ENCODE measurements around the gene RBM19. TPM values are rescaled to one million over a fixed set of nuclear protein-coding genes. Genes with fewer than 3 reads are reported as not detected.

The RBM19 gene
- total RNA-seq, 1 experiment from 2014 or later = 35.7 TPM

- no peak for DNase-seq
- Mint-ChIP-seq H3K27ac (ENCODE audit: unreplicated experiment) (no peak overlapping the region), H3K36me3 (ENCODE audit: insufficient read depth, unreplicated experiment) (peaks cover 2% of the 10 kb centered on the region), H3K4me3 (ENCODE audit: unreplicated experiment) (no peak overlapping the region), H3K27me3 (ENCODE audit: insufficient read depth, unreplicated experiment) (no peaks in the 10 kb centered on the region), H3K9me3 (ENCODE audit: unreplicated experiment) (no peaks in the 10 kb centered on the region), H3K4me1 (ENCODE audit: low read depth, unreplicated experiment) (no peaks in the 10 kb centered on the region)
- peaks cover 1% of the 10 kb centered on the region; the same call in 1 of the 2 replicates for H3K36me3 ChIP-seq (ENCODE audit: control insufficient read depth, insufficient read depth, low read length)
- H3K4me1 ChIP-seq = no peaks in the 10 kb centered on the region
- ChIA-PET POLR2A (no interaction called here), CTCF (no interaction called here)
- intact Hi-C loops (cut with micrococcal nuclease; ENCODE audit: unreplicated experiment) = no loop called here
- H3K4me3 ChIP-seq (ENCODE audit: low read depth, low read length) = no peak overlapping the region
- H3K9me3 ChIP-seq = no peaks in the 10 kb centered on the region
- H3K27me3 ChIP-seq (replicated peaks; ENCODE audit: control insufficient read depth, insufficient read depth, low read length) = no peaks in the 10 kb centered on the region
- no peak for TF ChIP-seq CTCF (IDR thresholded peaks at IDR 0.05; ENCODE audit: insufficient read depth in 1 of 2, low read depth in 1 of 2, low read length in 1 of 2, severe bottlenecking in 1 of 2, unreplicated experiment in 1 of 2)
- no TSS peak for BruUV-seq (replicated peaks)
These were observed 46.3 kb downstream of the RBM19 start for GRCh38 chr12:113919791-113920190.

- no peak overlapping the region for H3K4me3 Mint-ChIP-seq (ENCODE audit: unreplicated experiment)
- no peak for TF ChIP-seq CTCF (IDR thresholded peaks at IDR 0.05; ENCODE audit: insufficient read depth in 1 of 2, low read depth in 1 of 2, low read length in 1 of 2, severe bottlenecking in 1 of 2, unreplicated experiment in 1 of 2)
- BruUV-seq (replicated peaks) = no TSS peak
- ChIA-PET POLR2A (no interaction called here), CTCF (no interaction called here)
- Histone ChIP-seq H3K9me3 (no peaks in the 10 kb centered on the region), H3K4me3 (ENCODE audit: low read depth, low read length) (no peak overlapping the region), H3K27me3 (replicated peaks; ENCODE audit: control insufficient read depth, insufficient read depth, low read length) (no peaks in the 10 kb centered on the region), H3K4me1 (no peaks in the 10 kb centered on the region), H3K36me3 (ENCODE audit: control insufficient read depth, insufficient read depth, low read length) (no peaks in the 10 kb centered on the region)
- no peak overlapping the region for H3K27ac Mint-ChIP-seq (ENCODE audit: unreplicated experiment)
- H3K36me3 Mint-ChIP-seq (ENCODE audit: insufficient read depth, unreplicated experiment) = no peaks in the 10 kb centered on the region
- no peaks in the 10 kb centered on the region for H3K4me1 Mint-ChIP-seq (ENCODE audit: low read depth, unreplicated experiment)
- intact Hi-C loops (cut with micrococcal nuclease; ENCODE audit: unreplicated experiment) = no loop called here
- no peak for DNase-seq
- no peaks in the 10 kb centered on the region for H3K9me3 Mint-ChIP-seq (ENCODE audit: unreplicated experiment)
- H3K27me3 Mint-ChIP-seq (ENCODE audit: insufficient read depth, unreplicated experiment) = no peaks in the 10 kb centered on the region
These were observed 47.8 kb downstream of the RBM19 start for GRCh38 chr12:113918306-113918705.

- Mint-ChIP-seq H3K4me1 (ENCODE audit: low read depth, unreplicated experiment) (no peaks in the 10 kb centered on the region), H3K4me3 (ENCODE audit: unreplicated experiment) (no peak overlapping the region), H3K27ac (ENCODE audit: unreplicated experiment) (no peak overlapping the region), H3K27me3 (ENCODE audit: insufficient read depth, unreplicated experiment) (no peaks in the 10 kb centered on the region), H3K9me3 (ENCODE audit: unreplicated experiment) (no peaks in the 10 kb centered on the region), H3K36me3 (ENCODE audit: insufficient read depth, unreplicated experiment) (peaks cover 6% of the 10 kb centered on the region)
- BruUV-seq (replicated peaks) = no TSS peak
- DNase-seq = no peak
- POLR2A ChIA-PET = no interaction called here
- no peak overlapping the region for H3K4me3 ChIP-seq (ENCODE audit: low read depth, low read length)
- no peaks in the 10 kb centered on the region for H3K9me3 ChIP-seq
- H3K4me1 ChIP-seq = no peaks in the 10 kb centered on the region
- intact Hi-C loops (cut with micrococcal nuclease; ENCODE audit: unreplicated experiment) = no loop called here
- no peak for TF ChIP-seq CTCF (IDR thresholded peaks at IDR 0.05; ENCODE audit: insufficient read depth in 1 of 2, low read depth in 1 of 2, low read length in 1 of 2, severe bottlenecking in 1 of 2, unreplicated experiment in 1 of 2)
- no peaks in the 10 kb centered on the region for H3K27me3 ChIP-seq (replicated peaks; ENCODE audit: control insufficient read depth, insufficient read depth, low read length)
- CTCF ChIA-PET = no interaction called here
- no peaks in the 10 kb centered on the region for H3K36me3 ChIP-seq (ENCODE audit: control insufficient read depth, insufficient read depth, low read length)
These were observed 48.7 kb downstream of the RBM19 start for GRCh38 chr12:113917393-113917792.

All from Caco-2 (cell line).